K562 (cell line): ENCODE measurements around the gene FOCAD. TPM values are rescaled to one million over a fixed set of nuclear protein-coding genes. Genes with fewer than 3 reads are reported as not detected.

Experiments used
- ATAC-seq: fragments of 200-7000 bp; cut with Tn5 transposase; 3 replicates; pipeline ENCODE4 v1.9.1; 2020; ENCODE audit warnings: moderate library complexity
- BruUV-seq: library from RNA; stranded (reverse); fragments of 400-500 nt; replicated peaks from 2 replicates; lab custom pipeline; 2021; lab: Mats Ljungman, UMichigan
- CTCF ChIA-PET: fragments of 300-600 bp; formaldehyde crosslinking; extraction: SDS; loops from one replicate; lab custom pipeline; 2021; ENCODE audit warnings: low intra/inter-chr PET ratio; lab: Yijun Ruan, JAX
- POLR2A ChIA-PET: fragments of 300-600, 350-650 bp; sonication (Branson Sonifier 250); formaldehyde crosslinking; extraction: SDS; loops from one replicate; lab custom pipeline; 2021; ENCODE audit warnings: antibody characterized with exemption, inconsistent platforms; lab: Yijun Ruan, JAX
- DNase-seq, 4 experiments: peaks; one replicate each; pipeline versions ENCODE4 v3.0.0 to v3.0.0-alpha.2; 2011 to 2018; ENCODE audit warnings: low spot score in 3 of 4, mixed read lengths in 3 of 4; ENCODE audit errors: extremely low read depth in 1 of 4
- FAIRE-seq: peaks from 2 replicates; lab custom pipeline; 2011; peaks lifted over from hg19 to GRCh38; lab: Jason Lieb, UNC
- H2AFZ ChIP-seq: 2 replicates; pipeline ENCODE4 v1.6.0; 2011; ENCODE audit warnings: low read depth, low read length, control low read depth, inconsistent platforms
- H3K27ac ChIP-seq: fragments of 200-600 bp; 3 replicates; pipeline ENCODE4 v1.8.0; 2011; ENCODE audit warnings: low read depth, mild to moderate bottlenecking, control low read depth, inconsistent platforms, low read length, moderate library complexity, mixed read lengths; ENCODE audit errors: extremely low read depth
- H3K27me3 ChIP-seq, 2 experiments: fragments of 300-600 bp in 1 of 2; 2 replicates in 1 of 2; 3 replicates in 1 of 2; pipeline versions ENCODE4 v1.6.0 to v1.8.0; 2011; ENCODE audit warnings: inconsistent platforms in 2 of 2, low read length in 2 of 2, mild to moderate bottlenecking in 1 of 2, mixed read lengths in 1 of 2, moderate library complexity in 1 of 2; ENCODE audit not compliant: control insufficient read depth in 2 of 2, insufficient read depth in 2 of 2
- H3K36me3 ChIP-seq: fragments of 300-600 bp; 3 replicates; pipeline ENCODE4 v1.8.0; 2011; ENCODE audit warnings: mild to moderate bottlenecking, low read length, inconsistent platforms; ENCODE audit not compliant: control insufficient read depth, insufficient read depth
- H3K4me1 ChIP-seq, 2 experiments: fragments of 200-600 bp in 1 of 2; replicated peaks in 1 of 2; 2 replicates in 1 of 2; 3 replicates in 1 of 2; pipeline versions ENCODE4 v1.5.1 to v1.8.0; 2011; ENCODE audit warnings: inconsistent platforms in 2 of 2, low read length in 2 of 2, mild to moderate bottlenecking in 1 of 2, mixed read lengths in 1 of 2, moderate library complexity in 1 of 2; ENCODE audit not compliant: control insufficient read depth in 2 of 2, insufficient read depth in 2 of 2
- H3K4me2 ChIP-seq: 2 replicates; pipeline ENCODE4 v1.6.1; 2011; ENCODE audit warnings: low read length, control low read depth, inconsistent platforms, mixed read lengths; ENCODE audit not compliant: insufficient read depth
- H3K4me3 ChIP-seq: fragments of 200-600 bp; sonication (generic), shearing (Covaris generic); 2 replicates; pipeline ENCODE4 v1.5.1; 2016; ENCODE audit warnings: control low read depth, inconsistent platforms
- H3K79me2 ChIP-seq: fragments of 200-600 bp; 3 replicates; pipeline ENCODE4 v1.8.0; 2011; ENCODE audit warnings: low read length, inconsistent platforms; ENCODE audit not compliant: control insufficient read depth, insufficient read depth
- H3K9ac ChIP-seq, 2 experiments: 2 replicates each; pipeline versions ENCODE4 v1.6.0 to v1.6.1; 2011; ENCODE audit warnings: low read depth in 2 of 2, low read length in 2 of 2, control low read depth in 1 of 2, inconsistent platforms in 1 of 2, mild to moderate bottlenecking in 1 of 2, mixed read lengths in 1 of 2; ENCODE audit not compliant: insufficient read depth in 1 of 2
- H3K9me1 ChIP-seq: one replicate; pipeline ENCODE4 v1.6.0; 2011; ENCODE audit warnings: inconsistent platforms, mild to moderate bottlenecking, low read length, moderate library complexity; ENCODE audit not compliant: control insufficient read depth, insufficient read depth
- H3K9me3 ChIP-seq: replicated peaks from 2 replicates; pipeline ENCODE4 v1.5.1; 2011; ENCODE audit warnings: low read depth, low read length, inconsistent platforms; ENCODE audit not compliant: control insufficient read depth, insufficient read depth
- H4K20me1 ChIP-seq: replicated peaks from 2 replicates; pipeline ENCODE4 v1.6.1; 2011; ENCODE audit warnings: low read length, inconsistent platforms, mixed read lengths; ENCODE audit not compliant: control insufficient read depth, insufficient read depth
- ATF1 ChIP-seq, 2 experiments: fragments of 450-650 bp in 1 of 2; IDR thresholded peaks; 2 replicates each; pipeline ENCODE4 v1.6.1; 2016; ENCODE audit warnings: missing compliant biosample characterization in 1 of 2, missing genetic modification characterization in 1 of 2
- BRF1 ChIP-seq: IDR thresholded peaks from 3 replicates; pipeline ENCODE4 v1.6.1; 2011; ENCODE audit warnings: borderline replicate concordance, mild to moderate bottlenecking; ENCODE audit not compliant: insufficient read length; ENCODE audit errors: extremely low read depth
- CBFA2T2 ChIP-seq: fragments of 450-650 bp; conservative IDR thresholded peaks from 2 replicates; pipeline ENCODE4 v1.6.1; 2017; ENCODE audit warnings: mild to moderate bottlenecking
- EP300 ChIP-seq: IDR thresholded peaks from 2 replicates; pipeline ENCODE4 v1.6.1; 2012; ENCODE audit warnings: low read length, improper control_type of control experiment
- FOXJ3 ChIP-seq: sonication (generic); formaldehyde crosslinking; IDR thresholded peaks from 2 replicates; pipeline ENCODE4 v1.4.0; 2020; ENCODE audit warnings: mild to moderate bottlenecking, missing genetic modification reagents
- NFIX ChIP-seq: fragments of 250-450 bp; sonication (Bioruptor Pico); IDR thresholded peaks from 2 replicates; pipeline ENCODE4 v1.4.0; 2020; ENCODE audit warnings: low read depth, mild to moderate bottlenecking, moderate library complexity
- RBM39 ChIP-seq: fragments of 200-400 bp; formaldehyde crosslinking; optimal IDR thresholded peaks from 2 replicates; pipeline ENCODE3; 2018; ENCODE audit warnings: low read depth, low read length
- RCOR1 ChIP-seq, 2 experiments: IDR thresholded peaks; 2 replicates each; pipeline ENCODE4 v1.6.1; 2012; ENCODE audit warnings: low read depth in 2 of 2, low read length in 2 of 2, borderline replicate concordance in 1 of 2, improper control_type of control experiment in 1 of 2
- ZNF239 ChIP-seq: fragments of 250-450 bp; sonication (Bioruptor Pico); IDR thresholded peaks from 2 replicates; pipeline ENCODE4 v1.4.0; 2020; ENCODE audit warnings: mild to moderate bottlenecking
- ZNF57 ChIP-seq: fragments of 450-650 bp; formaldehyde crosslinking; IDR thresholded peaks from 2 replicates; pipeline ENCODE4 v1.4.0; 2020; ENCODE audit warnings: mild to moderate bottlenecking, moderate library complexity
- WGBS: fragments of 100-300 bp; shearing (Covaris generic); methylation state at CpG from one replicate; pipeline ENCODE4 v1.1.6; 2016; ENCODE audit warnings: low coverage, mixed read lengths; ENCODE audit not compliant: insufficient coverage; ENCODE audit errors: missing lambda C conversion rate; 5-methylcytosine and 5-hydroxymethylcytosine counted together
- in situ Hi-C: fragments of 300-500 bp; cut with MboI; formaldehyde crosslinking; loops from 4 replicates; pipeline ENCODE4 v1.15.0; 2018; ENCODE audit warnings: inconsistent platforms, mixed read lengths
- intact Hi-C: fragments of 100-400 bp; cut with micrococcal nuclease; formaldehyde crosslinking; loops from 2 replicates; pipeline ENCODE4 v1.14.2; 2022
- polyA plus RNA-seq, 8 experiments: library from polyadenylated mRNA; depleted of rRNA in 4 of 8; stranded (reverse) in 5 of 8; unstranded in 3 of 8; fragments of >200 nt; fragmentation: Nextera tagmentation in 2 of 8; fragmentation: Illumina TruSeq in 1 of 8; extraction: Ambion mirVana in 2 of 8; extraction: Trizol in 1 of 8; gene quantifications; 2 replicates each; pipeline versions ENCODE4 v1.2.1 to v1.2.3, GENCODE V29; 2011 to 2014; ENCODE audit warnings: inconsistent platforms in 1 of 8, missing spikeins in 1 of 8
- total RNA-seq, 7 experiments: library from RNA; depleted of rRNA in 6 of 7; stranded (reverse); fragments of >200 nt in 6 of 7; fragmentation: Illumina TruSeq in 2 of 7; extraction: Trizol in 2 of 7; gene quantifications; 2 replicates each; pipeline versions ENCODE4 v1.2.1 to v1.2.3, GENCODE V29; 2011 to 2021; ENCODE audit warnings: low replicate concordance in 1 of 7
- TF ChIP-seq, protein P1 (sequence below), 2 experiments: IDR thresholded peaks in 1 of 2; conservative IDR thresholded peaks in 1 of 2; 2 replicates each; pipeline ENCODE4 v1.6.1; 2016; ENCODE audit warnings: low read depth in 2 of 2, mild to moderate bottlenecking in 1 of 2, missing compliant biosample characterization in 1 of 2, missing genetic modification characterization in 1 of 2, moderate library complexity in 1 of 2
- TF ChIP-seq, protein P2 (sequence below): fragments of 450-650 bp; IDR thresholded peaks from 2 replicates; pipeline ENCODE4 v1.6.1; 2016; ENCODE audit warnings: low read depth, mild to moderate bottlenecking, moderate library complexity
- TF ChIP-seq, protein P3 (sequence below): fragments of 250-450 bp; sonication (Bioruptor Pico); IDR thresholded peaks from 2 replicates; pipeline ENCODE4 v1.5.0; 2020; ENCODE audit warnings: mild to moderate bottlenecking, borderline replicate concordance
- TF ChIP-seq, protein P4 (sequence below): fragments of 250-450 bp; sonication (Bioruptor Pico); IDR thresholded peaks from 2 replicates; pipeline ENCODE4 v1.9.0; 2021; ENCODE audit warnings: mild to moderate bottlenecking, inconsistent platforms

FOCAD gene
- total and polyA plus RNA-seq, 9 of the 15 experiments (the other 6 are each of a cell fraction or from before 2014, with no cell fraction given), result 0.13 to 2.4 (median 1.6) TPM

DNA sequence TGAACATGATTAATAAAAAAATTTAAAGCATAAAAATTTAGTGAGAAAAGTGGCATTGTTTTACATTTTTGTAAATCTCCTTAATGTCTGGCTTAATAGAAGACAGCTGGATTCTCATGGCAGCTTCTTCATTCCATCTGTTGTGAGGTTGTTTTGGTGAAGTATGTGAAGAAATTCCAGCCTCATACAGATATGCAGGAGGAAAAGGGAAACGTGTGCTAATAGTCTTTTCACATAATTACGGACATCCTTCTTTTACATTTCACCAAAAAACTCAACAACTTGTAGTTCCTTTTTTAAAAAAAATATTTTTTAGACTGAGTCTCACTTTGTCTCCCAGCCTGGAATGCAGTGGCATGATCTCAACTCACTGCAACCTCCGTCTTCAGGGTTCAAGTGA, 300.4 kb downstream of the FOCAD start:
- no peaks in the 10 kb centered on the region for H3K4me1 ChIP-seq
- no peaks in the 10 kb centered on the region for H3K27me3 ChIP-seq
- H3K4me3 ChIP-seq, result no peak overlapping the region
- H3K9ac ChIP-seq, result no peak overlapping the region
- CTCF ChIA-PET, result no interaction called here
- H3K9me1 ChIP-seq, result no peaks in the 10 kb centered on the region
- H2AFZ ChIP-seq, result no peak overlapping the region
- FAIRE-seq, result no peak
- H3K36me3 ChIP-seq, result no peaks in the 10 kb centered on the region
- WGBS, result no CpG with 5 or more reads among the region's 3 CpGs
- no peaks in the 10 kb centered on the region for H3K9me3 ChIP-seq
- no peaks in the 10 kb centered on the region for H4K20me1 ChIP-seq
- H3K79me2 ChIP-seq, result no peaks in the 10 kb centered on the region
- no peak overlapping the region for H3K4me2 ChIP-seq
- no peak for ATAC-seq
- H3K27ac ChIP-seq, result no peak overlapping the region
- no TSS peak for BruUV-seq
- POLR2A ChIA-PET, result no interaction called here
- in situ Hi-C loops (no loop called here), intact Hi-C loops (no loop called here)
- no peak for DNase-seq
- TF ChIP-seq CBFA2T2, result no peak
- TF ChIP-seq ZNF239 (CRISPR knock-in tag), result no peak
- TF ChIP-seq RCOR1 (IDR thresholded peaks at IDR 0.05; ENCODE audit: borderline replicate concordance in 1 of 2, low read depth in 2 of 2, low read length in 2 of 2), result no peak
- TF ChIP-seq, protein P1, sequence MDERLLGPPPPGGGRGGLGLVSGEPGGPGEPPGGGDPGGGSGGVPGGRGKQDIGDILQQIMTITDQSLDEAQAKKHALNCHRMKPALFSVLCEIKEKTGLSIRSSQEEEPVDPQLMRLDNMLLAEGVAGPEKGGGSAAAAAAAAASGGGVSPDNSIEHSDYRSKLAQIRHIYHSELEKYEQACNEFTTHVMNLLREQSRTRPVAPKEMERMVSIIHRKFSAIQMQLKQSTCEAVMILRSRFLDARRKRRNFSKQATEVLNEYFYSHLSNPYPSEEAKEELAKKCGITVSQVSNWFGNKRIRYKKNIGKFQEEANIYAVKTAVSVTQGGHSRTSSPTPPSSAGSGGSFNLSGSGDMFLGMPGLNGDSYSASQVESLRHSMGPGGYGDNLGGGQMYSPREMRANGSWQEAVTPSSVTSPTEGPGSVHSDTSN (CRISPR knock-in tag; IDR thresholded peaks at IDR 0.05; ENCODE audit: low read depth), result no peak
- TF ChIP-seq, protein P1 (tag; conservative IDR thresholded peaks at IDR 0.05; ENCODE audit: low read depth), result no peak
- no peak for TF ChIP-seq BRF1
- TF ChIP-seq, protein P2, sequence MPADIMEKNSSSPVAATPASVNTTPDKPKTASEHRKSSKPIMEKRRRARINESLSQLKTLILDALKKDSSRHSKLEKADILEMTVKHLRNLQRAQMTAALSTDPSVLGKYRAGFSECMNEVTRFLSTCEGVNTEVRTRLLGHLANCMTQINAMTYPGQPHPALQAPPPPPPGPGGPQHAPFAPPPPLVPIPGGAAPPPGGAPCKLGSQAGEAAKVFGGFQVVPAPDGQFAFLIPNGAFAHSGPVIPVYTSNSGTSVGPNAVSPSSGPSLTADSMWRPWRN, result no peak
- TF ChIP-seq RBM39, result no peak
- no peak for TF ChIP-seq ATF1 (CRISPR knock-in tag; IDR thresholded peaks at IDR 0.05)
- TF ChIP-seq ATF1 (tag; IDR thresholded peaks at IDR 0.05), result no peak
- no peak for TF ChIP-seq FOXJ3 (CRISPR knock-in tag)
- TF ChIP-seq EP300, result no peak
- TF ChIP-seq NFIX (CRISPR knock-in tag), result no peak
- no peak for TF ChIP-seq ZNF57 (CRISPR knock-in tag)
- TF ChIP-seq, protein P3, sequence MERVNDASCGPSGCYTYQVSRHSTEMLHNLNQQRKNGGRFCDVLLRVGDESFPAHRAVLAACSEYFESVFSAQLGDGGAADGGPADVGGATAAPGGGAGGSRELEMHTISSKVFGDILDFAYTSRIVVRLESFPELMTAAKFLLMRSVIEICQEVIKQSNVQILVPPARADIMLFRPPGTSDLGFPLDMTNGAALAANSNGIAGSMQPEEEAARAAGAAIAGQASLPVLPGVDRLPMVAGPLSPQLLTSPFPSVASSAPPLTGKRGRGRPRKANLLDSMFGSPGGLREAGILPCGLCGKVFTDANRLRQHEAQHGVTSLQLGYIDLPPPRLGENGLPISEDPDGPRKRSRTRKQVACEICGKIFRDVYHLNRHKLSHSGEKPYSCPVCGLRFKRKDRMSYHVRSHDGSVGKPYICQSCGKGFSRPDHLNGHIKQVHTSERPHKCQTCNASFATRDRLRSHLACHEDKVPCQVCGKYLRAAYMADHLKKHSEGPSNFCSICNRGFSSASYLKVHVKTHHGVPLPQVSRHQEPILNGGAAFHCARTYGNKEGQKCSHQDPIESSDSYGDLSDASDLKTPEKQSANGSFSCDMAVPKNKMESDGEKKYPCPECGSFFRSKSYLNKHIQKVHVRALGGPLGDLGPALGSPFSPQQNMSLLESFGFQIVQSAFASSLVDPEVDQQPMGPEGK, result no peak
- TF ChIP-seq, protein P4, sequence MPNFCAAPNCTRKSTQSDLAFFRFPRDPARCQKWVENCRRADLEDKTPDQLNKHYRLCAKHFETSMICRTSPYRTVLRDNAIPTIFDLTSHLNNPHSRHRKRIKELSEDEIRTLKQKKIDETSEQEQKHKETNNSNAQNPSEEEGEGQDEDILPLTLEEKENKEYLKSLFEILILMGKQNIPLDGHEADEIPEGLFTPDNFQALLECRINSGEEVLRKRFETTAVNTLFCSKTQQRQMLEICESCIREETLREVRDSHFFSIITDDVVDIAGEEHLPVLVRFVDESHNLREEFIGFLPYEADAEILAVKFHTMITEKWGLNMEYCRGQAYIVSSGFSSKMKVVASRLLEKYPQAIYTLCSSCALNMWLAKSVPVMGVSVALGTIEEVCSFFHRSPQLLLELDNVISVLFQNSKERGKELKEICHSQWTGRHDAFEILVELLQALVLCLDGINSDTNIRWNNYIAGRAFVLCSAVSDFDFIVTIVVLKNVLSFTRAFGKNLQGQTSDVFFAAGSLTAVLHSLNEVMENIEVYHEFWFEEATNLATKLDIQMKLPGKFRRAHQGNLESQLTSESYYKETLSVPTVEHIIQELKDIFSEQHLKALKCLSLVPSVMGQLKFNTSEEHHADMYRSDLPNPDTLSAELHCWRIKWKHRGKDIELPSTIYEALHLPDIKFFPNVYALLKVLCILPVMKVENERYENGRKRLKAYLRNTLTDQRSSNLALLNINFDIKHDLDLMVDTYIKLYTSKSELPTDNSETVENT, result no peak
